Measurements from ENCODE around the gene ERC1.

The ERC1 gene

DNA sequence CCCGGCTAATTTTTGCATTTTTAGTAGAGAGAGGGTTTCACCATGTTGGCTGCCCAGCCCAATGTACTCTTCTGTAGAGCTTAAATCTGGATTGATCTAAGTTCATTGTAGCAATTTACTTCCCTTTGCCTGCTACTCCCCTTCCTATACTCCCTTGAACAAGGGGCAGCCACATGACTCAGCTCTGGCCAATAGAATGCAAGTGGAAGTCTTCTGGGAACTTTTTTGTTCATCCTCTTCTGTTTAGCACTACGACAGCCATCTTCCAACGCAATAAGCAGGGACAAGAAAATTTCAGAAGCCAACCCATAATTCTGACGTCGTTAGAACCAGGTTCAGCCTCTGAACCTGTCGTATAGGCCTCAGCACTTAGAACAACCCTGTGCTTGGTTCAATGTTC, 35.1 kb upstream of the ERC1 start:
- H3K4me1 ChIP-seq (ENCODE audit: control insufficient read depth in 1 of 2, insufficient read depth in 1 of 2, low read depth in 1 of 2, low read length in 1 of 2) = peaks cover 0 to 7% of the 10 kb centered on the region in 2 experiments
- H3K27me3 ChIP-seq = no peaks in the 10 kb centered on the region
- H3K36me3 ChIP-seq = no peaks in the 10 kb centered on the region
- no peak overlapping the region for H3K27ac ChIP-seq
- H3K4me3 ChIP-seq (ENCODE audit: low read depth in 1 of 2, low read length in 1 of 2) = no peak overlapping the region
- no peaks in the 10 kb centered on the region for H3K9me3 ChIP-seq
- TF ChIP-seq, protein P1, sequence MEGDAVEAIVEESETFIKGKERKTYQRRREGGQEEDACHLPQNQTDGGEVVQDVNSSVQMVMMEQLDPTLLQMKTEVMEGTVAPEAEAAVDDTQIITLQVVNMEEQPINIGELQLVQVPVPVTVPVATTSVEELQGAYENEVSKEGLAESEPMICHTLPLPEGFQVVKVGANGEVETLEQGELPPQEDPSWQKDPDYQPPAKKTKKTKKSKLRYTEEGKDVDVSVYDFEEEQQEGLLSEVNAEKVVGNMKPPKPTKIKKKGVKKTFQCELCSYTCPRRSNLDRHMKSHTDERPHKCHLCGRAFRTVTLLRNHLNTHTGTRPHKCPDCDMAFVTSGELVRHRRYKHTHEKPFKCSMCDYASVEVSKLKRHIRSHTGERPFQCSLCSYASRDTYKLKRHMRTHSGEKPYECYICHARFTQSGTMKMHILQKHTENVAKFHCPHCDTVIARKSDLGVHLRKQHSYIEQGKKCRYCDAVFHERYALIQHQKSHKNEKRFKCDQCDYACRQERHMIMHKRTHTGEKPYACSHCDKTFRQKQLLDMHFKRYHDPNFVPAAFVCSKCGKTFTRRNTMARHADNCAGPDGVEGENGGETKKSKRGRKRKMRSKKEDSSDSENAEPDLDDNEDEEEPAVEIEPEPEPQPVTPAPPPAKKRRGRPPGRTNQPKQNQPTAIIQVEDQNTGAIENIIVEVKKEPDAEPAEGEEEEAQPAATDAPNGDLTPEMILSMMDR (IDR thresholded peaks at IDR 0.05) = no peak

DNA sequence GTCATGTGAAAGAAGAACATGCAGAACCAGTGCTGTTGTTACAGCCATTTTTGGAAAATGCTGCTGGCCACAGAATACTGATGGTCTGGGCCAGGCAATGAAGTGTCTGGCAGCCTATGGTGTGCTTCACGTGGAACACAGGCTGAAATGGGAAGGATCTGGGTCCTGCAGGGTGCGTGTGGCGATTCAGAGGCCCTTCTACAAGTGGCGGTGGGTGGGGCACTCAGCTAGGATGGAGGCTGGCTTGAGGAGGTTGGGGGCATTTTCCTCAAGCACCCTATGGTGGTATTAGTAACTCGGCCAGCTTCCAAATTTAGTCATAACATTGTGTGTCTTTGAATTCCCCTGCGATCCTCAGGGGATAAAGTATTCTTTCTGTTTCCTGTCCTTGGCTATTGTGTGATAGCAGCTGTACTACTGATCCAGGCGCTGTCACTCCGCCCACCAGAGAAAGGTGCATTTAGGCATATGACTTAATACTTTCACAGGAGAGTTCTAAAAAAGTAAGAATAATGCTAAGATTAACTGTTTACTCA, 32.4 kb upstream of the ERC1 start:
- TF ChIP-seq, protein P1 (IDR thresholded peaks at IDR 0.05) = no peak
- Histone ChIP-seq H3K4me3 (ENCODE audit: low read depth in 1 of 2, low read length in 1 of 2) (no peak overlapping the region), H3K27ac (no peak overlapping the region)

DNA sequence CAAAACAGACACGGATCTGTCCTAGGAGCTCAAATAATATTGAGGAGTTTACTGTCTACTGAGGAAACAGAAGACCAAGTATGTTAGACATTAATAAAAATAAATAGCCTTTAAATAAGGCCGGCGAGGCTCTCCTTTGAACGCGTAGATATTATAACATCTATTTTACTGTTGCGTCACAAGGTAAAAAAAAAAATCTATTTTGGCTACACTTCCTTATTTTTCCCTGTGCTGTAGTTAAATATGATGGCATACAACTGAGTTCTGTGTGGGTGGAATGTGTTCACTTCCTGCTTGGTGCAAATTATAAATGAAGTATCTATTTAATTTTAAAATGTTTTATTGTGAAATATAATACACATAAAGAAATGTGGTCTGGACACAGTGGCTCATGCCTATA, 24.3 kb upstream of the ERC1 start:
- Histone ChIP-seq H3K4me3 (ENCODE audit: low read depth in 1 of 2, low read length in 1 of 2) (no peak overlapping the region), H3K4me1 (ENCODE audit: control insufficient read depth in 1 of 2, insufficient read depth in 1 of 2, low read depth in 1 of 2, low read length in 1 of 2) (peaks cover 0 to 3% of the 10 kb centered on the region in 2 experiments), H3K27me3 (no peaks in the 10 kb centered on the region), H3K36me3 (no peaks in the 10 kb centered on the region), H3K27ac (no peak overlapping the region), H3K9me3 (no peaks in the 10 kb centered on the region)
- TF ChIP-seq, protein P1 (IDR thresholded peaks at IDR 0.05) = no peak

More for the DNA sequence above, 32.4 kb upstream of the ERC1 start:
- Histone ChIP-seq H3K36me3 (no peaks in the 10 kb centered on the region), H3K9me3 (no peaks in the 10 kb centered on the region), H3K4me1 (ENCODE audit: control insufficient read depth in 1 of 2, insufficient read depth in 1 of 2, low read depth in 1 of 2, low read length in 1 of 2) (no peaks in the 10 kb centered on the region), H3K27me3 (no peaks in the 10 kb centered on the region)

DNA sequence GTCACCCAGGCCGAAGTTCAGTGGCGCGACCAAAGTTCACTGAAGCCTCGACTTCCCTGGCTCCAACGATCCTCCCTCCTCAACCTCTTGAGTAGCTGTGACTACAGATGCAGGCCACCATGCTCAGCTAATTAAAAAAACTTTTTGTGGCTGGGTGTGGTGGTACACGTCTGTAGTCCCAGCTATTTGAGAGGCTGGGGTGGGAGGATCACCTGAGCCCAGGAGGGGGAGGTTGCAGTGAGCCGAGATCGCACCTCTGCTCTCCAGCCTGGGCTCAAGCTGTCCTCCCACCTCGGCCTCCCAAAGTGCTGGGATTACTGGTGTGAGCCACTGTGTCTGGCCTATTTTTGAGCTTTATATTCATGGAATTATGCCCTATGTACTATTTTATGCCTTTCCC, 23.4 kb upstream of the ERC1 start:
- Histone ChIP-seq H3K9me3 (no peaks in the 10 kb centered on the region), H3K27me3 (no peaks in the 10 kb centered on the region), H3K4me1 (ENCODE audit: control insufficient read depth in 1 of 2, insufficient read depth in 1 of 2, low read depth in 1 of 2, low read length in 1 of 2) (peaks cover 0 to 3% of the 10 kb centered on the region in 2 experiments), H3K36me3 (no peaks in the 10 kb centered on the region), H3K27ac (no peak overlapping the region), H3K4me3 (ENCODE audit: low read depth in 1 of 2, low read length in 1 of 2) (no peak overlapping the region)
- TF ChIP-seq, protein P1 (IDR thresholded peaks at IDR 0.05) = no peak

DNA sequence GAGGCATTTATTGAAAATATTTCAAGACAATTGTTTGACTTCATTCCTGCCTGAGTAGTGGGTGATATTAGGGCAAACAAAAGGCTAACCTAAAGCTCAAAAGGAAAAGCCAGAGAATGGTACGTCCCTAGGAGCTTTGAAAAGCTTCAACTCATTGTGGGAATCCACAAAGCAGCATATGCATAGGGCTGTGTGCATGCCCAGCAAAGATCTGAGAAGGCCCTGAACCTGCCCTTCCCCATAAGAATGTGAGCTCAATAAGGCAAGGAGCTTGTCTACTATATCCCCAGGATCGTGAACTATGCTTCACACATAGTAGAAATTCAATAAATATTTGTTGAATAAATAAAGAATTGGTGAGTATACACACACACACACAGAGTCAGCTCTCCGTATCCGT, 22.5 kb upstream of the ERC1 start:
- Histone ChIP-seq H3K4me3 (ENCODE audit: low read depth in 1 of 2, low read length in 1 of 2) (no peak overlapping the region), H3K4me1 (ENCODE audit: control insufficient read depth in 1 of 2, insufficient read depth in 1 of 2, low read depth in 1 of 2, low read length in 1 of 2) (peaks cover 0 to 3% of the 10 kb centered on the region in 2 experiments), H3K27me3 (no peaks in the 10 kb centered on the region), H3K9me3 (no peaks in the 10 kb centered on the region), H3K36me3 (no peaks in the 10 kb centered on the region), H3K27ac (no peak overlapping the region)
- TF ChIP-seq, protein P1 (IDR thresholded peaks at IDR 0.05) = no peak

DNA sequence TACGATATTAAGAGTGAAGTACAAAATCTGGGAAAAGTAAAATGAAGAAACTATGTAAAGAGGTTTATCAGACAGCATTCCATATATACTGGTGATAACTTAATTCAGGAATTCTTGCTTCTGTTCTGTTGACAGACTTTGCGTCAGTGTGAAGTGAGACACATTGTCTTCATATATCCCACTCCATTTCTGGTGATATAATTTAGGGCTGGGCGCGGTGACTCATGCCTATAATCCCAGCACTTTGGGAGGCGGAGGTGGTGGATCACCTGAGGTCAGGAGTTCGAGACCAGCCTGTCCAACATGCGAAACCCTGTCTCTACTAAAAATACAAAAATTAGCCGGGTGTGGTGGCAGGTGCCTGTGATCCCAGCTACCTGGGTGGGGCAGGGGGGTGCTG, 21.2 kb upstream of the ERC1 start:
- TF ChIP-seq, protein P1 (IDR thresholded peaks at IDR 0.05) = no peak
- no peak overlapping the region for H3K4me3 ChIP-seq (ENCODE audit: low read depth in 1 of 2, low read length in 1 of 2)
- H3K36me3 ChIP-seq = no peaks in the 10 kb centered on the region
- H3K4me1 ChIP-seq (ENCODE audit: control insufficient read depth in 1 of 2, insufficient read depth in 1 of 2, low read depth in 1 of 2, low read length in 1 of 2) = peaks cover 0 to 3% of the 10 kb centered on the region in 2 experiments
- H3K27ac ChIP-seq = no peak overlapping the region
- H3K27me3 ChIP-seq = no peaks in the 10 kb centered on the region
- no peaks in the 10 kb centered on the region for H3K9me3 ChIP-seq
